Right hindlimb (tissue), 1 donor: ENCODE measurements around the gene GPR22.
A peak's percentile ranks its signal among the peaks of the same experiment; 100 is the strongest.

Source experiments
- DNase-seq: peaks from one replicate; pipeline ENCODE4 v3.0.0-alpha.2; 2018

Gene GPR22, protein sequence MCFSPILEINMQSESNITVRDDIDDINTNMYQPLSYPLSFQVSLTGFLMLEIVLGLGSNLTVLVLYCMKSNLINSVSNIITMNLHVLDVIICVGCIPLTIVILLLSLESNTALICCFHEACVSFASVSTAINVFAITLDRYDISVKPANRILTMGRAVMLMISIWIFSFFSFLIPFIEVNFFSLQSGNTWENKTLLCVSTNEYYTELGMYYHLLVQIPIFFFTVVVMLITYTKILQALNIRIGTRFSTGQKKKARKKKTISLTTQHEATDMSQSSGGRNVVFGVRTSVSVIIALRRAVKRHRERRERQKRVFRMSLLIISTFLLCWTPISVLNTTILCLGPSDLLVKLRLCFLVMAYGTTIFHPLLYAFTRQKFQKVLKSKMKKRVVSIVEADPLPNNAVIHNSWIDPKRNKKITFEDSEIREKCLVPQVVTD

DNA sequence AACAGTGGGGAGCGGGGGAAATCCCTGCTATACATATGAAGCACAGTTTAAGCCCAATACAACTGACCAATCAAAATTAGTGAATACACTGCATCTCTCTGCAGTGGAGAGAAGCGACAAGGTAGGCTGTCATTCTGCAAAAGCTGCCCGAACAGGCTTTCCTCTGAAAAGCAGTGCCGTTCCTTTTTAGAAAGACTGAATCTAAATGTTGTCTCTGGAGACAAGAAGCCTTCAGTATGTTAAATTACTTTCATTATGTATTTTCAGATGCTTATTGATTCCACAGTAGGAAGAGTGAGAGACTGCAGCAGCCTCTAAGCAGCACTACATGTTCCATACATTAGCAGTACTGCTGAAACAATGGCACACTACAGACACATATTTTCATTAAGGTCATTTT, at the start of gene GPR22:
Gene GPR22, plus strand, starts transcription at position 129 of the 400 bp plus-strand sequence. CDS start 4,004 bp downstream, outside the sequence.
- DNase-seq = no peak

DNA sequence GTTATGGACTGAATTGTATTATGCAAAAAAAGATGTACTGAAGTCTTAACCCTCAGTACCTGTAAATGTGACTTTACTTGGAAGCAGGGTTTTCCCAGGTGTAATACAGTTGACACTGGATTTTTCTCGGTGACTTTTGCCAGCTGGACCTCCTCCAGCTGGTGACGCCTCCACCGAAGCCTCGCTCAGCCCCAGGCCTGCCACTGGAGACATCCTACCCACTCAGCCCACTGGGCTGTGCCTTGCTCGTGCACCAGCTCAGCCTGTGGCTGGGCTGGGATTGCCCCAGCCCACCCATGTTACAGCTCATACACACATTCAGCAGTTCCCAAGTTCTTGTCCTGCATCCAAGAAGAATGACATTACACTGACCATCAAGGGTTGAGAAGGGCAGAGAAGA, 42.4 kb upstream of the GPR22 start:
- no peak for DNase-seq

DNA sequence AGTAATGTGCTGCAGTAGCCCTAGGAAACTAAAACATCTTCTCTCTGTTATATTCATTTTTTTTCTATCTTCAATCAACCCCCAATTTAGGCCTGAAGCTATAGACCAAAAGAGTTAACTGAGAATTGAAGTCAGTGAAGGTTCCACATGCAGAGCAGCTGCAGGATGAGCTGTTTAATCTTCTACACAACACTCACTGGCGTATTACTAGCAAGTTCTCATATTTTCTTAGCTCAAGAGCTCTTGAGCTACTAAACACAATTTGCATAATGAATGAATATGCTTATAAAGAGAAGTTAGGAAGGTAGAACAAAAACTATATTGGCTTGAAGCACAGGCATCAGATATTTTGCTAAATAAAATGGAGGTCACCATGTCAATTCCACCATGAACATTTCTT, 41.2 kb upstream of the GPR22 start:
- no peak for DNase-seq

DNA sequence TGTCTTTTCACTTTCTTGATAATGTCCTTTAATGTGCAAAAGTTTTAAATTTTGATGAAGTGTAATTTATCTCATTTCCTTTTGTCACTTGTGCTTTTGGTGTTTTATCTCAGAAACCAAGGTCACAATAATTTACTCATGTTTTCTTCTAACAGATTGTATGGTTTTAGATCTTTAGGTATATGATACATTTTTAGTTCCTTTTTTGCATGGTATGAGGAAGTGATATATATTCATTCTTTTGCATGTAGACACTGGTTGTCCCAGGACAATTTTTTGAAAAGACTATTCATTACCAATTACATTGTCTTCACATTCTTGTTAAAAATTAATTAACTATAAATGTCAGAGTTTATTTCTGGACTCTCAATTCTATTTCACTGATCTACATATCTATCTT, 39.8 kb upstream of the GPR22 start:
- DNase-seq = no peak

DNA sequence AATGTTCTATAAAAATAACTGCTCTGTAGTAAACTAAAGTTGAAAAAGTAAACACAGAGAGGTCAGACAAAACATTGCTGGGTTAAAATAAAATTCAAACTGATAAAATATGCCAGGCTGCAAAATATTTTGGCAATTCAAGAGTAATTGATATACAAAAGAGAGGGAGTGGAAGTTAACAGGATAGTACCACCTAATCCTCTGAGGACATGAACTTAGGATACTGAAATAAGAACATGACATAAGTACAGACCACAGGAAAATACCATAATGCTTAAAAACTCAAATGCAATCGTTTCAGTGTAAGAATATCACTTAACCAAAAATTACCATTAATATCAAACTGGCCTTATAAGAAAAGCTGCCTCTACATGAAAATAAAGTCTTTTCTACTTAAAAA, 37.6 kb upstream of the GPR22 start:
- DNase-seq = no peak

DNA sequence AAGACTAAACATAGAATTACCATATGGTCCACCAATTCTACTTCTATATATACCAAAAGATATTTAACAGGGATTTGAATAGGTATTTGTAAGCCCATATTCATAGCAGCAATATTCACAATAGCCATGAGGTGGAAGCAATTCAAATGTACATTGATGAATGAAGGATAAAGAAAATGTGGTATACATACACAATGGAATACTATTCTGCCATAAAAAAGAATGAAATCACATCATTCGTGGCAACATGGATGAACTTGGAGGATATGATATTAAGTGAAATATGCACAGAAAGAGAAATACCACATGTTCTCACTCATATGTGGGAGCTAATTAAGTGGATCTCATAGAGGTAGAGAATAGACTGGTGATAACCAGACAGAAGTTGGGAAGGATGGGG, 34.1 kb upstream of the GPR22 start:
- no peak for DNase-seq

DNA sequence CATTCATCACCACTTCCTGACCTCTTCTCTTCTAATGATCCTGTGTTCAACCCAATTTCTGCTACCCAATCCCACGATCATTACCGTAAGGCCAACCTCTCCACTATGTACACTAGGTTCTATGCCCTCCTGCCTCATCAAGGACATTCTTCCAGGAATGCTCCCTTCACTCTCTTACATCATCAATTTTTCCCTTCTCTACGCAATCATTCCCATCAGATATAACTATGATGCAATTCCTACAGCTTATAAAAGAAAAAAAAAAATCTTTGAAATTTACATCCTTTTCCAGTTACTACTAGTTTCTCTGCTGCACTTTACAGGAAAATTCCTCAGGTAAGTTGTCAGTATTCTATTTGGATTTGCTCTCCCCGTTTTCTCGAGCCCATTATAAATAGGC, 30.8 kb upstream of the GPR22 start:
- no peak for DNase-seq

DNA sequence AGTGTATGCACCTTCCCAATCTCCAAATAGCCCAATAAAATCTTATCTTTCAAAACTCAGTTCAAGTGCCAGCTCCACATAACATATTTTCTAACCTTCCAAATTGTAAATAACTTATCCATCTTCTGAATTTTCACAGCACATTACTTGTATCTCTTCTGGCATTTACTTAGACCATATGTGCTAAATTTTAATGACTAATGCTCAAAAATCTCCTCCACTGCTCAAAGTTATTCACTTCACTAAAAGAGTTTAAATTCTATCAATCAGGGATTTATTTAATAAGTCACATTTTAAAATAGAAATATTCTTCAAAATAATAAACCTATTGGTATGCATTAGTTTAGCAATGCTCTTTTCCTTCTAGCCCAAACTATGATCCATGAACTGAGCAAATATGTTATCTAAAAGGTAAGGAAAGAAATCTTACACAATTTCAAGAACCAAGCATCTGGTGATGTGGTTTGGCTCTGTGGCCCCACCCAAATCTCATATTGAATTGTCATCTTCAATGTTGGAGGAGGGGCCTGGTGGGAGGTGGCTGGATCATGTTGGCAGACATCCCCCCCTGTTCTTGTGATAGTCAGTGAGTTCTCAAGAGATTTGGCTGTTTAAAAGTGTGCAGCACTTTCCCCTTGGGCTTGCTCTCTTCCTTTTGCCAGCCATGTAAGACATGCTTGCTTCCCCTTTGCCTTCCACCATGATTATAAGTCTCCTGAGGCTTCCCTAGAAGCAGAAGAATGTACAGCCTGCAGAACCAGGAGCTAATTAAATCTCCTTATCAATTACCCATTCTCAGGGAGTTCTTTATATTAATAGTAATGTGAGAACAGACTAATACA, 28.1 kb upstream of the GPR22 start:
- no peak for DNase-seq

DNA sequence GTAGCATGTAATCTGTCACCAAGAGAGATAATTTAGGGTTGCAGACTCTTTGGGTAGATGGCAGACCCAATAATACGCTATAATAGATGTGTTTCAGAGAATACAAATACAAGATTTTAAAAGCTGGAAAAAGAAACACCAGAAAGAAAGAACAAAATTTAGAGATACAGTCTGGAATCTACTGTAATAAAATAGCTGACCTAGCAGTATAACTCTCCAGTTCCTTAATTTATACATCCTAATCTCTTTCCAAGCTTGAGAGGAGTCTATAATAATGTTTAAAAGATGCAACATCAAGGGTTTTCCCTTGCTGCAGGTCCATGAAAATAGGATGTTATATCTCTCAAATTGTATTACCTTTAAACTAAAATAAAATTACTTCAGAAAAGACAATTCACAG, 27.2 kb upstream of the GPR22 start:
- DNase-seq = no peak

DNA sequence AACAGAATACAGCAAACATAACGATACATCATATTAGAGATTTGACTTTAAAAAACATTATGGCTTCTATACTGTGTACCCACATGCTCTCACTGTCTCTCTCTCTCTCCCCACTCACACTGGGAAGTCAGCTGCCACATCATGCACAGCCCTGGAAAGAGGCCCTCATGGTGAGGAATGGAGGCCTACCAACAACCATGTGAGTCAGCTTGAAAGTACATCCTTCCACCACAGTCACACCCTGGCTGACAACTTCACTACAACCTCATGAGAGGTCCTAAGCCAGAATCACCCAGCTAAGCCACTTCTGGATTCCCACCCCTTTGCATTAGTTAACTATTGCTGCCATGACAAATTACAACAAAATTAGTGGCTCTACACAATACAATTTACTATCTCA, 23.3 kb upstream of the GPR22 start:
- DNase-seq = no peak

DNA sequence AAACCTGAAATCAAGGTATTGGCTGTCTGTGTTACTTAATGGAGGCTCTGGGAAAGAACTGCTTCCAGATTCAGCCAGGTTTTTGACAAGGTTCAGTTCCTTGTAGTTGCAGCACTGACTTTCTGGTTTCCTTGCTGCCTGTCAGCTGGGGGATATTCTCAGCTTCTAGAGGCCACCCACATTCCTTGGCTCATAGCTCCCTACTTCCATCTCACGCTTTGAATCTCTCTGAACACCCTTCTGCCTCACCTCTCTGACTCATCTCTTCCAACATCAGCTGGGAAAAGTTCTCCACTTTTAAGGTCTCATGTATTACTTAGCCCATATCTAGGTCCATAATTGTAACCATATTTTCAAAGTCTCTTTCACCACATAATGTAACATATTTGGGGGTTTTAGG, 22.9 kb upstream of the GPR22 start:
- no peak for DNase-seq

DNA sequence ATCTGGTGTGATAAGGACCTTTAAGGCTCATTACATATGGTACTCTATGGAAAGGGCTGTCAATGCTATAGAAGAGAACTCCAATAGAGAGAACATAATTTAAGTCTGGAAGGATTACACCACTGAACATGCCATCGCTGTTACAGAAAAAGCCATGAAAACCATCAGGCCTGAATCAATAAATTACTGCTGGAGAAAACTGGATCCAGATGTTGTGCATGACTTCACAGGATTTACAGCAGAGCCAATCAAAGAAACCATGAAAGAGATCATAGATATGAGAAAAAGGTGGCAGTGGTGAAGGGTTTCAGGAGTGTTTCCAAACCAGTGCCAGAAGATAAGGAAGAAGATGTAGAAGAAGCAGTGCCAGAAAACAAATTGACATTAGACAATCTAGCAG, 18.9 kb upstream of the GPR22 start:
- DNase-seq = no peak

DNA sequence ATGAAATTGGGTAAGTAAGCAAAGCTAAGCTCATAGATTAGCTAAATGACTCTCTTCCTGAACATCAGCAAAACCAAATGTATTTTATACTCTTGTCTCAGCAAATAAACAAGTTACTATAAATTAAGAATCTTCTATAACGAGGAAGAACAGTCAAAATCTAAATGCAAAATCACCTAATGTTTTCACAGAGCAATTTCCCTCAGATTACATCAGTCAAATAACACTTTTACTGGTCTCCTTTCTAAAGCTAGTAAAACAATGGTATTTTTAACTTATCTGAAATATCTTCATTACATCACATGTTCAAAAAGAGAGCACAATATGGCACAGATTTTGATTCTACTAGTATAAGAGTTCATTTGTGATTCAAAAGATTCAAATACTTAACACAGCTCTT, 16.5 kb upstream of the GPR22 start:
- no peak for DNase-seq

DNA sequence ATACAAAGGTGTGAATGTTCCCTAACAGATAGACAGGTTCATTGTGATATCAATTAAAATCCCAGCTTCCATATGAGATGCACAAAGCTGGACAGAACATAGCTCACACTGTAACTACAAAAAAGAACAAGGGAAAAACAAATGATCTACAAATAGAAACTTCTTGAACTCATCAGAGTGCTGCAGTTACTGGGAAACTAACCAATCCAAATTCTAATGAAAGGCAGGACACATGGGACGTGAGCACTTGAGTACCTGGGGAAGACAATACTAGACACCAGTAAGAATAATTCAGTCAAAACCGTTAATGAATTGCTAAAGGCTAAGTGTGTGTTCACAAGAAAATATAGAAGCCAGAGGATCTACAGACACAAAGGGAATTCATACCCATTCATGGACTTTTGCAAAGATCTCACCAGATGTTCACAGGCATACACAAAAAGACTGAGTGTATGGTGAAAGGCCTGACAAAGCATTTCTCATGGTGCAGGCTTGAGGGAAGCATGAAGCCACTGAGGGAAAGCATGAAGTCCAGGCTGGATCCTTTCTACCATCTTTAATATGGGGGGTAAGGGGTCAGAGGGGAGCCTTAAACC, 7.8 kb upstream of the GPR22 start:
- DNase-seq = no peak

DNA sequence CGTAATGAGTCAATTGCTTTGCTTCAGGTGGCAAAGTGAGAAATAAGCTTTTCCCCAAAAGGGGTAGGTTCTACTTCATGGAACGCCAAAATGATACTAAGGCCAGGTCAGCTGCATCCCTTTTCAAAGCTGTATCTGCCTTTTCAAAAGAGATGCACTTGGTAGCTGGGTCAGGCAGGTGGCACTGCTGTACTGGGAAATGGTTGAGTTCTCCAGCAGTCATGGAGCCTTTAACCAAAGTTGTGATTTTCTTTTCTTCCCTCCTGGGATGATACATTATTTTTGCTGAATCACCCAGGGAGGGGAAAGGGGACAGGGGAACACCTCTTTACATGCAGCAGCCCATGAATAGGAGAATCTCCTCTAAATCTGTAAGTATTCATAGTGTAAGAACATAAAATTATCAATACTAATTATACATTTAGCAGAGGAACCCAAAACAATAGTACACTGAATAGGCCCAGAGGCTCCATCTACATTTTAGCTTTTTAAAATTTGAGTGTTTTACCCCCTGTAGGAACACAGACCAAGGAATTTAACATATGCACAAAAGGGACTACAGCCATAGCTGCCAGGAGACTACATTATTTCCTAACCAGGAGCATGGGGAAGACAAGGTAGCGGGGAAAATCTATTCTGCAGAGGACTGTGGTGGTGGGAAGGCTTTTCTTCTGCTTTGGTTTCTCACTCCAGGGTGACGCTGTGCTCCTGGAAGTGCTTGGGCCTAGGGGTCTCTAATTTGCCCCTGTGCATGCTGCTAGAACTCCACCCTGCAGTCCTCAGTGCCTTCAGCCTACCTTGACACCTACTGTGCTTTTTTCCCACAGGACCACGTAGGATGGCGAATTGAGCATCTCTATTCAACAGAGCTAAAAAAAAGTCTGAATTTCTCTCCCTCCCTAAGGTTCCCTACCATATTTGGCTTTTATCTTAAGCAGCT, 6.4 kb upstream of the GPR22 start:
- DNase-seq = peak; percentile 50

DNA sequence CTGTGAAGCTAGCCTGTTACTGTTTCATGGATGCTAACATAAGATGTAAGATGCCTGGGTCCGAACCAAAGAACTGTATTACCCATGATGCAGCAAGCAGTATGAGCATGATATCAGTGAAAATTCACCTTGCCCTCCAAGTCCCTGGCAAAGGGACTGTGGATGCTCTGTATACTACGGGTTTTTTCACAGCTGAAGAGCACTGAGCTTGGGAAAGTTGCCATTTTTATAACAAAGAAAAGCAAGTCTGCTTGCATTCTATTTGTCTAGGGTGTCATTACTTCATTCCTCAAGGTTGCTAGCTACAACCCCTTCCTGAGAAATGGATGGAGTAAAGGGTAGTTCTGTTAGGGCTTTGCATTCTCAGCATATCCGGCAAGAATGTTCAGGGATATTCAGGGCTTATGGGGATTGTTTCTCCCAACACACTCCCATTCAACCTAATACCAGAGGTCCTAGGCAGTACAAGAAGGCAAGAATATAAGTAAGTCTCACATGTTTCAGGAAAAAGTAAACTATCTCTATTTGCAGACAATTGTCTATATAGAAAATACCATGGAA, 5.1 kb upstream of the GPR22 start:
- DNase-seq = no peak

DNA sequence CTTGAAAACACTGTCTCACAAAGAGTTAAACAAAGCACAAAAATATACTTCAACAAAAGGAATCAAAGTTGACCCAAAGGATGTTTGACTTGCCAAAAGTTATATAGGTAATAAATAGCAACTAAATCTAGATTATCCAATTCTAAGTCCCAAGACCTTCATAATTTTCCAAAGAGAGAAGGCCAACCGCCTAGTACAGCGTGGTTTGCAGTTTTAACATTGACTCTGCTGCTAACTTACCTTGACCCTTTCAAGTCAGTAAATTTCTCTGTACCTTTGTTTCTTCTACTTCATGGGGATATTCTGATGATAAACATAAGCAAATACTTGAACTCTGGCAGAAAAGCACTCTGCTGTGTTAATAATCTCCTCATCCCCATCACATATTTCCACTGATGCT, 1.9 kb upstream of the GPR22 start:
- no peak for DNase-seq

DNA sequence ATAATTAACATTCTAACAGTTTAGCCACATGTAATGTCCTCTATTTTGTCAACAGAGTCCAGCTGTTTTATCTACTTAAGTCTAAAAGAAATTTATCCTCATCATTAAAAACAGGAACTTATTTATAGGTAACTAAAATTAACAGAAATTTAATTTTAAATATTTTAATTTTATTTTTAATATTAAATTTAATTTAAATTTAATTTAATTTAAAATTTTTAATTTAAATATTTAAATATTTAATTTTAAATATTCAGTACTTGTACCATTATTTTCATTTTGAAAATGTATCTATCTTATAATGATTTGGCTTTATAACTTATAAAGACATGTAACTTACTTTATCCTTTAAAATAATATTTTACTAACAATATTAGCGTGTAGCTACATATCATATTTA, 1.0 kb upstream of the GPR22 start:
- no peak for DNase-seq

DNA sequence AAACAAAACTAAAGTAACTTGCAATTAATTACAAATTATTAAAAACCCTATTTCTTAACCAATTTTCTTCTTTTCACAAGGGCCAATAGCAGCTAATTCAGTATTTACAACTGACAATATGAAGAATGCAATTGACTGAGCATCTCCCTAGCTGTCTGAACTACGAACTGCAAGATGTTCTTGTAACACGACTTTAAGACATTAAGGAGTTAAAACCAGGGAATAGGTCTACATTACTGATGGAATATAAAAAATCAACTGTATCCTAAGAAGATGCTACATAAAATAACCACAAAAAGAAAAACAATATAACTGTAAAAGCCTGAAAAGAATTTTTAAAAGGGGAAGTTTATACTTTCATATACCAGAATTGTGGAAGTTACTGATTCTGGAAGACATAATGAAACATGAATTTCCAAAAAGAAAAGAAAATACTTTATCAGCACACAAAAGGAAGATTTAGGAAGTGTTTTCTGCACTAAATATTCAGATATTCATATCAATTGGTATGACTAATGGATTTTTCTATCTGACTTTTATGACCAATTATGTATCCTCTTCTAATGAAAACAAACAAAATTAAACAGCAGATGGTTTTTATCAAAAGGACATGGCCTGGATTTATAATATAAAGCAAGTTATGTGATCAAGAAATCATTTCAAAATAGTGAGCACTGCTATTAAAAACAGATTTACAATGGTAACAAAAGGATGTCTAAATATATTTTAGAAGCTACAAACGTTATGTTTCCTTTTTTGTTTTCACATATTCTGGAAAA, 1.6 kb downstream of the GPR22 start:
- no peak for DNase-seq

DNA sequence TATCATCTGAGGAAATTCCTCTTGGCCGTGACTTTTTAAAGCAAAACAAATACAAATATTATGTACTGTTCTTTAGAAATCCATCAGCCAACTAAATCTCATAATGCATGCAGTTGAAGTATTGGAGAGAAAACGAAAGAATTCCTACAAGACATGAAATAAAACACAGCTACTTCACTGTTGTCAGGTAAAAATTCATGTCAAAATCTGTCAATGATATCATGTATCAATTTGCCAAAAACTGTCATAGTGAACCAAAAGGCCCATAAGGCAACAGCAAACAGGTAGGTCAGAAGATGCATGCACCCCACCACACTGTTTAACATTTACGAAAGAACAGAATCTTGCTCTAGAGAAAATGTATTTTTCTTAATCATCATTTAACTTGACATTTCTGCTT, 2.3 kb downstream of the GPR22 start:
- no peak for DNase-seq

DNA sequence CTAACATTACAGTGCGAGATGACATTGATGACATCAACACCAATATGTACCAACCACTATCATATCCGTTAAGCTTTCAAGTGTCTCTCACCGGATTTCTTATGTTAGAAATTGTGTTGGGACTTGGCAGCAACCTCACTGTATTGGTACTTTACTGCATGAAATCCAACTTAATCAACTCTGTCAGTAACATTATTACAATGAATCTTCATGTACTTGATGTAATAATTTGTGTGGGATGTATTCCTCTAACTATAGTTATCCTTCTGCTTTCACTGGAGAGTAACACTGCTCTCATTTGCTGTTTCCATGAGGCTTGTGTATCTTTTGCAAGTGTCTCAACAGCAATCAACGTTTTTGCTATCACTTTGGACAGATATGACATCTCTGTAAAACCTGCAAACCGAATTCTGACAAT, 4.3 kb downstream of the GPR22 start:
- no peak for DNase-seq

DNA sequence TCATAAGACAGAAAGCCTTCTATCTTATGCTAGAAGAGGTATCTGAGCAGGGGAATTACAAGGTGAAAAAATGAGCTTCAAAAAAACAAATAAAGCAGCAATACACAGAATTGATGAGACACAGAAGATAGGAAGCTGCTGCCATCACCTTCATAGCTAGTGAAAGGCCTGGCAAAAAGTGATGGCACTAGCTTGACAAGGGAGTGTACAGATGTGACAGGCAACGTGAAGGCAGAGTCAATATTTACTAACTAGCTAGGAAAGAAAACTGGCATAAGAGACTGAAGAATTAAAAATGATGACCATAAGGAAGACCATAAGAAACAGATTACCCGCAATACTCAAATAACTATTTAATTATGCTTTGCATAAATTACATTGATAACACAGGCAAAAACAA, 9.4 kb downstream of the GPR22 start:
- no peak for DNase-seq
